ENCODE results near the gene KIAA0319L.
A peak's percentile ranks its signal among the peaks of the same experiment; 100 is the strongest.

Gene KIAA0319L

GRCh38 chr1:35574125-35574654, 17.0 kb upstream of the KIAA0319L start:
- Mint-ChIP-seq H3K4me1 (ENCODE audit: low read depth) (peaks cover 23% of the 10 kb centered on the region), H3K4me3 (no peak overlapping the region), H3K27me3 (ENCODE audit: low read depth) (peaks cover 48% of the 10 kb centered on the region), H3K27ac (no peak overlapping the region), H3K9me3 (no peaks in the 10 kb centered on the region), H3K36me3 (ENCODE audit: low read depth) (peaks cover 1% of the 10 kb centered on the region)

GRCh38 chr1:35573198-35574124, 16.3 kb upstream of the KIAA0319L start, which contains the start of gene TFAP2E:
Gene TFAP2E (plus strand): TSS chr1:35573314. CDS start chr1:35573578, 264 bp downstream.
- H3K27me3 Mint-ChIP-seq (ENCODE audit: low read depth), result peaks cover 48% of the 10 kb centered on the region
- H3K9me3 Mint-ChIP-seq, result no peaks in the 10 kb centered on the region
- H3K4me1 Mint-ChIP-seq (ENCODE audit: low read depth), result peaks cover 28% of the 10 kb centered on the region
- no peak within 1 kb of the TSS for H3K4me3 Mint-ChIP-seq
- peaks cover 1% of the 10 kb centered on the region for H3K36me3 Mint-ChIP-seq (ENCODE audit: low read depth)
- H3K27ac Mint-ChIP-seq, result no peak within 1 kb of the TSS

DNA sequence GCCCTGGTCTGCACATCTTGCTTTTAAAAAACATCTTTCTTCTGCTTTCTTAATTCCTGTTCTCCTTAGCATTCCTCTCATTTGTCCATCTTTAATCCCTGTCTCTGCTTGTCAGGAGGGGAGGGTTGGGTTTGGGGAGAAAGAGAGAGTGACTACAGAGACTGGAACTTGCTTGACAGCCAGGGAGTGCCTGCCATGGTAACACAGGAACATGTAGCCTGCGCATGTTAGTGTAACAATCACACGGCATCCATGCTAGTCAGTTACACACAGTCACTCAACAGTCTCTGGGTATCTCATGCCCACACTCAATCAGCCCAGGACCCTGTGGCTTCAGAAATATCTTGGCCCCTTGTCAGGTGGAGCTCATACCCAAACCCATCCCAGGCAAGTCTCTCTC, 15.1 kb upstream of the KIAA0319L start:
- Mint-ChIP-seq H3K4me1 (ENCODE audit: low read depth) (peaks cover 21% of the 10 kb centered on the region), H3K27ac (no peak overlapping the region), H3K27me3 (ENCODE audit: low read depth) (peaks cover 42% of the 10 kb centered on the region), H3K36me3 (ENCODE audit: low read depth) (peaks cover 1% of the 10 kb centered on the region), H3K4me3 (no peak overlapping the region), H3K9me3 (no peaks in the 10 kb centered on the region)

DNA sequence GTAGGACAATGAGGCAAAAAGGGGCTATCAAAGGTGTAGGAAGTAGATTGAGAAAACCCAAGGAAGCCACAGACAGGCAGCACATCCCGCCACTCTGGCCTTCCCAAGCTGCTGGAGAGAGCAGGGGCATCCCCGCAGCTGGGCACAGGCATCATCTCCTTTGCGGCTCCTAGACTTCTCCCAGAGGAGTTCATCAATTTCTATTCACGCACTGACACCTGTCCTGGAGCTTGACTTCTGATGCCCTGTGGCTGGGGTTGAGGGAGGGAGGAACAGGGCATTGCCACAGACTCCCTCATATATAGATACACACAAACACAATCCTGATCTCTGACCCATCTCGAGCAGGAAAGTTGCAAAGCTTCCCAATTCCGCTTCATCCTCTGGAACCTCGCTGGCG, 14.1 kb upstream of the KIAA0319L start:
- peaks cover 7% of the 10 kb centered on the region for H3K36me3 Mint-ChIP-seq (ENCODE audit: low read depth)
- H3K4me3 Mint-ChIP-seq, result no peak overlapping the region

DNA sequence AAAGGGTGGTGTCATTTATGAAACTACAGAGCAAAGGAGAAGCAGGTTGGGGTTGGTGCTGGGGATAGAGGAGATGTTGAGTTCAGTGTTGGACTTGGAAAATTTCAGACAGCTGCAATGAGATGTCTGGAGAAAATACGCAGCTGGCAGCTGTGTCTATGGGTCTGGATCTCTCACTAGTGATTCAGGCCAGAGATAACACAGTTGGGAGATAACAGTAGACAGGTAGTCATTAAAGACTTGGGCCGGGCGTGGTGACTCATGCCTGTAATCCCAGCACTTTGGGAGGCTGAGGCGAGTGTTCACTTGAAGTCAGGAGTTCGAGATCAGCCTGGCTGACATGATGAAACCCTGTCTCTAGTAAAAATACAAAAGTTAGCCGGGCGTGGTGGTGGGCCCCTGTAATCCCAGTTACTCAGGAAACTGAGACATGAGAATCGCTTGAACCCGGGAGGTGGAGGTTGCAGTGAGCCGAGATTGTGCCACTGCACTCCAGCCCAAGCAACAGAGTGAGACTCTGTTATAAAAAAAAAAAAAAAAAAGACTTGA, 13.5 kb upstream of the KIAA0319L start:
- Mint-ChIP-seq H3K36me3 (ENCODE audit: low read depth) (peaks cover 5% of the 10 kb centered on the region), H3K9me3 (no peaks in the 10 kb centered on the region), H3K27ac (no peak overlapping the region), H3K4me1 (ENCODE audit: low read depth) (peaks cover 14% of the 10 kb centered on the region), H3K27me3 (ENCODE audit: low read depth) (peaks cover 32% of the 10 kb centered on the region), H3K4me3 (no peak overlapping the region)

More for the DNA sequence above, 14.1 kb upstream of the KIAA0319L start:
- no peak overlapping the region for H3K27ac Mint-ChIP-seq
- no peaks in the 10 kb centered on the region for H3K9me3 Mint-ChIP-seq
- peaks cover 19% of the 10 kb centered on the region for H3K4me1 Mint-ChIP-seq (ENCODE audit: low read depth)
- peaks cover 38% of the 10 kb centered on the region for H3K27me3 Mint-ChIP-seq (ENCODE audit: low read depth)

DNA sequence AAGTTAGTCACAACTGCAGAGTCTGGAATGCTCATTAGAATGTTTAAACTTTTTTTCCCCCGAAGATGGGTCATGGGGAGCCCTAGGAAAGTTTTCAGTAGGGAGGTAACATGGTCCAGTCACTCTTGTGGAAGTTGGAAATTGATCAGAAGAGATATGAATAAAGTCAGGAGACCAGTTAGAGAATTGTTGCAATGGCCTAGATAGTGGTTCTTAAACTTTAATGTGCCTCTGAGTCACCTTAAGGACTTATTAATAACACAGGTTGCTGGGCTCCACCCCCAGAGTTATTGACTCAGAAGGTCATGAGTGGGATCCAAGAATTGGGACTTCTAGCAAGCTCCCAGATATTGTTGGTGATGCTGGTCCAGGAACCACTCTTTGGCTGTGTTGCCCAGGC, 12.7 kb upstream of the KIAA0319L start:
- H3K27ac Mint-ChIP-seq, result no peak overlapping the region
- H3K4me1 Mint-ChIP-seq (ENCODE audit: low read depth), result peaks cover 10% of the 10 kb centered on the region
- H3K36me3 Mint-ChIP-seq (ENCODE audit: low read depth), result peaks cover 6% of the 10 kb centered on the region
- peaks cover 26% of the 10 kb centered on the region for H3K27me3 Mint-ChIP-seq (ENCODE audit: low read depth)
- H3K9me3 Mint-ChIP-seq, result no peaks in the 10 kb centered on the region
- no peak overlapping the region for H3K4me3 Mint-ChIP-seq

DNA sequence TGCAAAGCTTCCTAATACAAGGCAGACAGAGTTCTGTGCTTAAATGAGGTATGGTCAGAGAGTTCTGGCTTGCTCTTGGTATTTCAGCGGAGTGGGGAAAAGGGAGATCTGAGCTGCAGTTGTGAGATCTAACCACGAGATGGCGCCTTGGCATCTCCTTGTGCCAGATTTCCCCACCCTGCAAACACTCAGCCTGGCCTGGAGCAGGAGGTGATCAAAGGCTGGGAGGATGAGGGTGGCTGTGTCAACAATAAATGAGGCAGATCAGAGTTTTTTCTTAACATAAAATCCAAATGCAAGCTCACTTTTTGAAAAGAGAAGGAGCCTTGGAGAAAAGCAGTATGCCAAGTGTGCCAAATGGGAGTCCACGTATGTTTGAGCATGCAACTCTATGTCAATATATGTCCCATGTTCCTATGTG, 11.8 kb upstream of the KIAA0319L start:
- Mint-ChIP-seq H3K27me3 (ENCODE audit: low read depth) (peaks cover 23% of the 10 kb centered on the region), H3K36me3 (ENCODE audit: low read depth) (peaks cover 14% of the 10 kb centered on the region), H3K4me3 (no peak overlapping the region), H3K27ac (no peak overlapping the region), H3K4me1 (ENCODE audit: low read depth) (peaks cover 19% of the 10 kb centered on the region), H3K9me3 (no peaks in the 10 kb centered on the region)

- Mint-ChIP-seq H3K36me3 (ENCODE audit: low read depth) (peaks cover 16% of the 10 kb centered on the region), H3K4me3 (no peak overlapping the region), H3K27me3 (ENCODE audit: low read depth) (peaks cover 23% of the 10 kb centered on the region), H3K27ac (no peak overlapping the region), H3K4me1 (ENCODE audit: low read depth) (peaks cover 24% of the 10 kb centered on the region), H3K9me3 (no peaks in the 10 kb centered on the region)
Measured at GRCh38 chr1:35567947-35568558, 10.8 kb upstream of the KIAA0319L start.

DNA sequence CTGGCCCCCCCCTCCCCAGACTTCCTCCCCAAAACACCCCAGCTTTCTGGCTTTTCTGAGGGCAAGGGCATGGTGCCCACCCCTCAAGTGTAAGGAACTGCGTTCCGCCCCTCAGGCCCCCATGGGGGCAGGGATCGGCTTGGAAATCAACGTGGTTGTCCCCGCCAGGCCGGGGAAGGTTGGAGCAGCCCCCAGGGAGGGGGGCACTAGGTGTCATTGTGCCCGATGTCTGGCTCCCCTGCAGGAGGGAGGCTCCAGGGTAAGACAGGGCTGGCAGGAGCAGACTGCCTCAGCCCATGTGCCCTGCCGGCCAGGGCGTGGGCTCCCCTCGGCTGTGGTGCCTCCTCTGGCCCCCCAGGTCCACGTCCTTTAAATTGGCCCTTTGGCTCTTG, 8.5 kb upstream of the KIAA0319L start:
- Mint-ChIP-seq H3K36me3 (ENCODE audit: low read depth) (peaks cover 33% of the 10 kb centered on the region), H3K27ac (no peak overlapping the region), H3K4me1 (ENCODE audit: low read depth) (peaks cover 35% of the 10 kb centered on the region), H3K4me3 (no peak overlapping the region), H3K9me3 (no peaks in the 10 kb centered on the region), H3K27me3 (ENCODE audit: low read depth) (peaks cover 4% of the 10 kb centered on the region)

DNA sequence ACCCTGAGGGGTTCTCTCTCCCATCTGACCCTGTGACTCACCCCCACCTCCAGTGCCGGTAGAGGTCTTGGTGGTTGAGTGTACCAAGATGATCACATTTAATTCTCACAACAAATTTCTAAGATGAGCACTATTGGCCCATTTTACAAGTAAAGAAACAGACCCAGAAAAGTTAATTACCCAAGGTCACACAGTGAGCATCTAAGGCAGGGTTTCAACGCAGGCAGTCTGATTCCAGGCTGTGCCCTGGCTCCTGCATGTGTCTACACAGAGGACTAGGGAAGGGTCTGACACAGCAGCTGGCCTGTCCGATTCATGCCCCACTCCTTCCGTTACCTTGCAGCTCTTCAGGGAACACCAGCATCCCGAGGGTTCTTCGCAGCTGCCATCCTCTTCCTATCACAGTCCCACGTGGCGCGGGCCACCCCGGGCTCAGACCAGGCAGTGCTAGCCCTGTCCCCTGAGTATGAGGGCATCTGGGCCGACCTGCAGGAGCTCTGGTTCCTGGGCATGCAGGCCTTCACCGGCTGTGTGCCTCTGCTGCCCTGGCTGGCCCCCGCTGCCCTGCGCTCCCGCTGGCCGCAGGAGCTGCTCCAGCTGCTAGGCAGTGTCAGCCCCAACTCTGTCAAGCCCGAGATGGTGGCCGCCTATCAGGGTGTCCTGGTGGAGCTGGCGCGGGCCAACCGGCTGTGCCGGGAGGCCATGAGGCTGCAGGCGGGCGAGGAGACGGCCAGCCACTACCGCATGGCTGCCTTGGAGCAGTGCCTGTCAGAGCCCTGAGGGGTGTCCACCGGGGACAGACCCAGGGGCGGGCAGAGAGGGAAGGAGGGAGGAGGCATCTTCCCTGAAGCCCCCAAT, 7.9 kb upstream of the KIAA0319L start:
- Mint-ChIP-seq H3K9me3 (no peaks in the 10 kb centered on the region), H3K27me3 (ENCODE audit: low read depth) (no peaks in the 10 kb centered on the region), H3K36me3 (ENCODE audit: low read depth) (peaks cover 33% of the 10 kb centered on the region), H3K27ac (peak overlapping the region; percentile 39), H3K4me3 (no peak overlapping the region), H3K4me1 (ENCODE audit: low read depth) (peaks cover 32% of the 10 kb centered on the region)

- Mint-ChIP-seq H3K27me3 (ENCODE audit: low read depth) (no peaks in the 10 kb centered on the region), H3K4me3 (peak overlapping the region; percentile 45), H3K4me1 (ENCODE audit: low read depth) (peaks cover 40% of the 10 kb centered on the region), H3K27ac (no peak overlapping the region), H3K36me3 (ENCODE audit: low read depth) (peaks cover 35% of the 10 kb centered on the region), H3K9me3 (no peaks in the 10 kb centered on the region)
Measured at GRCh38 chr1:35564037-35564883, 7.1 kb upstream of the KIAA0319L start.

DNA sequence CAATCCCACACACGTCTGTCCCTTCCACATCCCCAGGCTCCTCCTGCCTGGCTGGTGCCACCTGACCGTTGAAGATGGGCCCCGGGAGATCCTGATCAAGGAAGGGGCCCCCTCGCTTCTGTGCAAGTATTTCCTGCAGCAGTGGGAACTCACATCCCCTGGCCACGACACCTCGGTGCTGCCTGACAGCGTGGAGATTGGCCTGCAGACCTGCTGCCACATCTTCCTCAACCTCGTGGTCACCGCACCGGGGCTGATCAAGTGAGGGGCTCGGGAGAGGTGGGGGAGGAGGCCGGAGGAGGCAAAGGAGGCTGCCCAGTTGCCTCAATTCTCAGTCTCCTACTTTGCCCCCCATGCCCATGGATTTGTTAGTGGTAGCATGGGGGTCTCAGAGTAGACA, 6.0 kb upstream of the KIAA0319L start:
- no peaks in the 10 kb centered on the region for H3K27me3 Mint-ChIP-seq (ENCODE audit: low read depth)
- peaks cover 36% of the 10 kb centered on the region for H3K36me3 Mint-ChIP-seq (ENCODE audit: low read depth)
- no peaks in the 10 kb centered on the region for H3K9me3 Mint-ChIP-seq
- peak overlapping the region; percentile 63 for H3K27ac Mint-ChIP-seq
- H3K4me1 Mint-ChIP-seq (ENCODE audit: low read depth), result peaks cover 36% of the 10 kb centered on the region
- peak overlapping the region; percentile 59 for H3K4me3 Mint-ChIP-seq

- Mint-ChIP-seq H3K4me1 (ENCODE audit: low read depth) (peaks cover 39% of the 10 kb centered on the region), H3K27me3 (ENCODE audit: low read depth) (no peaks in the 10 kb centered on the region), H3K27ac (no peak overlapping the region), H3K36me3 (ENCODE audit: low read depth) (peaks cover 36% of the 10 kb centered on the region), H3K9me3 (no peaks in the 10 kb centered on the region), H3K4me3 (peak overlapping the region; percentile 69)
Measured at GRCh38 chr1:35561972-35562680, 4.9 kb upstream of the KIAA0319L start.
